Fibroblast of mammary gland (primary cell): Measurements from ENCODE around the gene ATP13A5.

Source experiments
- DNase-seq: peaks from one replicate; pipeline ENCODE4 v3.0.0-alpha.2; 2010; ENCODE audit warnings: low read depth
- H3K4me3 ChIP-seq: 2 replicates; pipeline ENCODE4 v1.5.1; 2011; ENCODE audit warnings: low read depth, mild to moderate bottlenecking, low read length, moderate library complexity; ENCODE audit not compliant: control insufficient read depth
- TF ChIP-seq, protein P1 (sequence below): conservative IDR thresholded peaks from 2 replicates; pipeline ENCODE4 v1.5.1; 2011; ENCODE audit warnings: low read depth, low read length, inconsistent platforms; ENCODE audit not compliant: control insufficient read depth, insufficient read depth

The ATP13A5 gene

DNA sequence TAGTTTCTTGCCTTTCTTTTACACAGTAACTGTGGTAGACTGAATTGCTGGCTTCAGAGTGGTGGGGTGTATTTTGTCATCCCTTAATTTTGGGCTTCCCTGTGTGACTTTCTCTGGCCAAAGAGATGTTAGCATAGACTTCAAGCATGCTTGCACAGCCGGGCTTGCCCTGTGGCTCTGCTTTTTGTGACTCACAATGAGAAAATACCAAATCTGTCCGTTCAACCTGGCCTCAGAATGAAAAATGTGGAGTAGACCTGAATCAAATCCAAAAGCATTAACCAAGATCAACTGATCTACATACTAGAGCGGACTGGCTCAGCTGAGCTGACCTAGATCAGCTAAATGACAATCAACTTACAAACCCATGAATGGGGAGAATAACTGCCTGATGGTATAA, 86.2 kb downstream of the ATP13A5 start:
- TF ChIP-seq, protein P1, sequence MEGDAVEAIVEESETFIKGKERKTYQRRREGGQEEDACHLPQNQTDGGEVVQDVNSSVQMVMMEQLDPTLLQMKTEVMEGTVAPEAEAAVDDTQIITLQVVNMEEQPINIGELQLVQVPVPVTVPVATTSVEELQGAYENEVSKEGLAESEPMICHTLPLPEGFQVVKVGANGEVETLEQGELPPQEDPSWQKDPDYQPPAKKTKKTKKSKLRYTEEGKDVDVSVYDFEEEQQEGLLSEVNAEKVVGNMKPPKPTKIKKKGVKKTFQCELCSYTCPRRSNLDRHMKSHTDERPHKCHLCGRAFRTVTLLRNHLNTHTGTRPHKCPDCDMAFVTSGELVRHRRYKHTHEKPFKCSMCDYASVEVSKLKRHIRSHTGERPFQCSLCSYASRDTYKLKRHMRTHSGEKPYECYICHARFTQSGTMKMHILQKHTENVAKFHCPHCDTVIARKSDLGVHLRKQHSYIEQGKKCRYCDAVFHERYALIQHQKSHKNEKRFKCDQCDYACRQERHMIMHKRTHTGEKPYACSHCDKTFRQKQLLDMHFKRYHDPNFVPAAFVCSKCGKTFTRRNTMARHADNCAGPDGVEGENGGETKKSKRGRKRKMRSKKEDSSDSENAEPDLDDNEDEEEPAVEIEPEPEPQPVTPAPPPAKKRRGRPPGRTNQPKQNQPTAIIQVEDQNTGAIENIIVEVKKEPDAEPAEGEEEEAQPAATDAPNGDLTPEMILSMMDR = no peak
- no peak overlapping the region for H3K4me3 ChIP-seq
- no peak for DNase-seq

DNA sequence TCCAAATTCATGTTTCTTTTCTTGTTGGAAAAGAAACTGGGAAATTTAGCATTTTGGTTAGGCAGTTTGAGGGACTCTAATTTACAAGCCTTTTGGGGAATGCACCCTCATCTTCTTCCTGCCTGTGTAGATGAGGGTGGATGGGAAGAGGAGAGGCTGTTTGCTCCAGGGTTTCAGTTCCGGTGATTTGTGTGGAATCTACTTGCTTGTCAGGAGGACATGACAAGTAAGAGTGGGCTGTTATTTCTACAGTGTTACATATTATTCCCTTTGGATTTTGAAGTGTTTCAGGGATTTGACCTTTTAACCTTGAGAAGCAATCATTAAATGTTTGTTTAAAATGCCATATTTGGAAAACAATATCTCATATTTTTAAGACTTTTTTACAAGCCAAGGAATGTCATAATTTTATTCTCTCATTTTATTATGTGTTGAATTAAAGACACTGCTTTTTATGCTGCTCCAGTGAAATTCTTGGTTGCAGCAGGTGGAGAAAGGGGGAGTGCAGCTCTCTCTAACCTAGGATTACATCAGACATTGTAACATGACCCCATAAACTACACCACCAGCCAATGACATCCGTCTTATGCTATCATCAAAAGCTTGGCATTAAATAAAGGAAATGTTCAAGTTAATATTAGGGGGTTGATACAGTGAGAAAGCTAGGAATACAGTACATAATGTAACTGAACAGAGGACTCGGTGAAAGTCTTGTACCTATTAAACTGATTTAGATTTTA, 107.3 kb downstream of the ATP13A5 start:
- TF ChIP-seq, protein P1 = no peak
- DNase-seq = no peak
- no peak overlapping the region for H3K4me3 ChIP-seq

DNA sequence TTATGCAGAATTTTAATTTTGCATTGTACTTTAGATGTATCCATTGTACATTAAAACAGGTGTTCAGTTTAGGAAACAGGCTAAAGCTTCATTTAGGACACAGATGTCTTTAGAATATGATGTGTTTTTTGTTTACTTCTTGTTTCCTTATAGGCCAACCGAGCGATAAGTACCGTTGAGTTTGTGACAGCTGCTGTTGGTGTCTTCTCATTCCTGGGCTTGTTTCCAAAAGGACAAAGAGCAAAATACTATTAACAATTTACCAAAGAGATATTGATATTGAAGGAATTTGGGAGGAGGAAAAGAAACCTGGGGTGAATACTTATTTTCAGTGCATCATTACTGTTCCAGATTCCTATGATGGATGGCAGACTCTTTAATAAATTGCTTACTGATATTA, 108.1 kb downstream of the ATP13A5 start:
- no peak overlapping the region for H3K4me3 ChIP-seq
- DNase-seq = no peak
- TF ChIP-seq, protein P1 = no peak

DNA sequence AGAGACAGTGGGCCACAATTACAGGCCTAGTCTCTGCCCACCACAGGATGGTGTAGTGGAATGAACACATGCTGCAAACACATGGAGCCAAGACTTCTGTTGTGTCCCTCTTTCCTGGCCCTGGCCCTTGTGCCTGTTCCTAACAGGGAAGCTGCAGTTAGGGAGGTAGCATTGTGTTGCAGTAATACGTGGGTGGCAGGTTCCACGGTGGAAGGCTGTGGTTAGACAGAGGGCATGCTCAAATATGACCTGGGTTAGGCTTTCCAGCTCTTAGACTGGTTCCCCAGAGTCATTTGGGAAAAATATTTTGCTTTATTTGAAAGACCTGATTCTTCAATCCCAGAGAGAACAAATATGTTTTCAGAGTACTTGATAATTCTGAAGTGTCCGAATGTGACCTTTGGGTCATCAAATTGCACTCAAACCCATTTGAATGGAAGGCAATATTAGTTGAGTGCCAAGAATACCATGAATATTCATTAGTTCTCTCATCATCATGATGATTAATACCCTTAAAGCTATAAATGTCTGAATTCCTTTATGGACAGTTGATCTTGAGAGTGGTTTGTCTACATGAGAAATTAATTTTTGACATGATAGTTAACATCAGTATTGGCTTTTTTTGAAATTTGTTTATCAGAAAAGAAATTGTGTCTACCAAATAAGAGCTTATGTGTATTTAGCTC, 109.1 kb downstream of the ATP13A5 start:
- TF ChIP-seq, protein P1 = no peak
- no peak for DNase-seq

DNA sequence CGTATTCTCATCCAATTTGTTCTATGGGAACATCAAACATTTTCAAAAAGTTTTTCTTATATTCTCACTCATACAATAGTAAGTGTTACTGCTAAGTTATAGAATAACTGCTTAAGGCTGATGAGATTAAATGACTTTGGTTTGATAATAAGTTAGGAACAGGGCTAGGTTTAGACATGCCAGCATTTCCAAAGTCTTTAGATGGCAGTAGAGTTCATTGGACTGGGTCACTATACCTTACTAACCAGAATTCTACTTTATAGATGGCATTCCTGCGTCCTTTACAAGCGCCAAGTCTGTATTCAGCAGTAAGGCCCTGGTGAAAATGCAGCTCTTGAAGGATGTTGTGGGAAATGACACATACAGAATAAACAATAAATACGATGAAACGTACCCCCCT, 115.8 kb downstream of the ATP13A5 start:
- TF ChIP-seq, protein P1 = no peak
- no peak overlapping the region for H3K4me3 ChIP-seq
- no peak for DNase-seq

More for the DNA sequence above, 109.1 kb downstream of the ATP13A5 start:
- H3K4me3 ChIP-seq = no peak overlapping the region

DNA sequence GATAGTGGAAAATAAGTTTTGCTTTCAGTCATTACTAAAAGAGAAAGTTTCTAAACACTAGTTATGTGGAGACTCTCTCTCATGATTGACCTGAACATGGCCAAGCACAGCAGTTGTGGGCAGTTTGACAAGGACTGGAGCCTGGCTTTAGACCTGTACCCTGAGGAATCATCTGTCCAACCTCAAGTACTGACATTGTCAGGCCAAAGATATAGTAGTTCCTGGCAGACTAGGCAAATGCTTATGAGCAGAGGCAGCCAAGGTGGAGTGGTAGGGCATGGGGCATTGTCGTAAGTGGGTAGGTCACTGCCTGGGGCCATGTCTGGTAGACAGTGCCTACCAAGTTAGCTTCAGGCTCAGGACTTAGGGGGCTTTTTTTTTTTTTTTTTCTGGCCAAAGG, 116.6 kb downstream of the ATP13A5 start:
- DNase-seq = no peak
- no peak overlapping the region for H3K4me3 ChIP-seq
- TF ChIP-seq, protein P1 = no peak
